C4-2B (cell line): ENCODE measurements around the gene CDC14A.

ENCODE experiments used
- CTCF ChIP-seq: fragments of 450-650 bp; conservative IDR thresholded peaks from 2 replicates; pipeline ENCODE4 v1.5.1; 2017; ENCODE audit warnings: mild to moderate bottlenecking
- ZFX ChIP-seq: fragments of 450-650 bp; IDR thresholded peaks from 2 replicates; pipeline ENCODE4 v1.6.1; 2017

DNA sequence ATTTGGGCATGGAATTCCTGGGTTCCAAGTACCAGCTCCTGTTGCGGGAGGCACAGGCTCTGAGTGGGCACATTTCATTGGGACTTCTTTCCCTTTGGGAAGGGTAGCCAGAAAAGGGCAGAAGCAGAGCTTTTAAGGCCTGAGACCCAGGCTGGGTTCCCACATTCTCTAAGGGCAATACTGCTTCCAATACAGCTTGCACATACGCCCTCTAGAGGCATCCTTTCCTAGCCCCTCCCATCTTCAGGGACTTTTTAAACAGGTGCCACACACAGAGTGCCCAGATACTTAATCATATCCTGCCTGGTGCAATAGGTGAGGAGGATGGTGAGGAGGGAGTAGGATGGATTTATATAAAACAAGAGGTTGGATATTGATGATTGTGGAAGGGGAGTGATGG lies 191.3 kb downstream of the CDC14A start:
- TF ChIP-seq CTCF: peak; percentile 70
- TF ChIP-seq ZFX: no peak
